HL-60 (cell line): Measurements from ENCODE around the gene CPN2.

Experiments
- DNase-seq, 2 experiments: peaks; one replicate each; pipeline ENCODE4 v3.0.0-alpha.2; 2010 to 2020; ENCODE audit warnings: low read depth in 1 of 2, low spot score in 1 of 2
- H3K27ac ChIP-seq: fragments of 250-450 bp; sonication (Bioruptor Pico); replicated peaks from 2 replicates; pipeline ENCODE4 v1.5.1; 2020; ENCODE audit warnings: mild to moderate bottlenecking, moderate library complexity
- H3K27me3 ChIP-seq: fragments of 250-450 bp; sonication (Bioruptor Pico); 2 replicates; pipeline ENCODE4 v1.5.1; 2021; ENCODE audit warnings: mild to moderate bottlenecking, moderate library complexity; ENCODE audit not compliant: insufficient read depth, poor library complexity, severe bottlenecking
- H3K4me3 ChIP-seq: replicated peaks from 2 replicates; pipeline ENCODE4 v1.5.1; 2011; ENCODE audit warnings: mild to moderate bottlenecking, control low read depth, low read length; ENCODE audit not compliant: insufficient read depth
- GABPA ChIP-seq: IDR thresholded peaks from 2 replicates; pipeline ENCODE4 v1.6.1; 2012; ENCODE audit warnings: low read depth
- POLR2AphosphoS5 ChIP-seq: IDR thresholded peaks from 2 replicates; pipeline ENCODE4 v1.6.1; 2012; ENCODE audit warnings: low read depth
- SPI1 ChIP-seq: IDR thresholded peaks from 2 replicates; pipeline ENCODE4 v1.6.1; 2012; ENCODE audit warnings: low read depth, mild to moderate bottlenecking, borderline replicate concordance
- TF ChIP-seq, protein P1 (sequence below): IDR thresholded peaks from one replicate; pipeline ENCODE4 v1.5.1; 2011; ENCODE audit warnings: low read length, control low read depth, inconsistent platforms; ENCODE audit not compliant: insufficient read depth
- TF ChIP-seq, protein P2 (sequence below): IDR thresholded peaks from 2 replicates; pipeline ENCODE4 v1.6.1; 2012; ENCODE audit warnings: low read depth; ENCODE audit not compliant: insufficient replicate concordance

Gene CPN2

DNA sequence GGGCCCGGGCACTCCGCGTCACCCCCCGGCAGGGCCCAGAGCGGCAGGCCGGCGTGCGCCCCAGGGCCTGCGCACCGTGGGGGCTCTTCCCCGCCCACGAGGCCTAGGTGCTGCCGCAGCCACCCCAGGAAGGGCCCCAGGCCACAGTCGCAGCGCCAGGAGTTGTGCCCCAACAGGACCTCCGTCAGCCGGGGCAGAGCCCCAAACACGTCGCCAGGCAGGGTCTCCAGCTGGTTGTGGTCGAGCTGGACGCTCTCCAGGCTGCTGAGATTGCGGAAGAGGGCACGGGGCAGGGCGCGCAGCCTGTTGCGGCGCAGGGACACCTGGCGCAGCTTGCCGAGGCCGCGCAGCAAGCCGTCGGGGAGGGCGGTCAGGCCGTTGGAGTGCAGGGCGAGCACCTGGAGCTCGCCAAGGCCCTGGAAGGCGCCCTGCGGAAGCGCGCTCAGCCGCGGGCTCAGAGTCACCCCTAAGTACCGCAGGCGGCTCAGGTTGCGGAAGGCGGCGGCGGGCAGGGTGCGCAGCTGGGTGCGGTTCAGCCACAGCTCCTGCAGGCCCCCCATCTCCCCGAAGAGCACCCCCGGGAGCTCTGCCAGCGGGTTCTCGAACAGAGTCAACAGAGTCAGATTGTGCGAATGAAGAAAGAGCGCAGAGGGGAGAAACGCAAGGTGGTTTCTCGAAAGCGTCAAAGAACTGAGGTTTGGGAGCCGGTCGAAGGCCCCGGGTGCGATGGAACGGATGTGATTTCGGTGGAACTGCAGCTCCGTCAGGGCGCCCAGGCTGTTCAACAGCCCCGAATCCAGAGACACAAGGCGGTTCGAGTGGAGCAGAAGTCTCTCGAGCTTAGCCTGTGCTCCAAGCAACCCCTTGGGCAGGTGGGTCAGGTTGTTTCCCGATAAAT lies 46.0 kb upstream of the CPN2 start:
- peak; percentile 22 to 57 for DNase-seq
- H3K27ac ChIP-seq, result no peak overlapping the region
- H3K4me3 ChIP-seq, result peak overlapping the region; percentile 18
- TF ChIP-seq, protein P1, sequence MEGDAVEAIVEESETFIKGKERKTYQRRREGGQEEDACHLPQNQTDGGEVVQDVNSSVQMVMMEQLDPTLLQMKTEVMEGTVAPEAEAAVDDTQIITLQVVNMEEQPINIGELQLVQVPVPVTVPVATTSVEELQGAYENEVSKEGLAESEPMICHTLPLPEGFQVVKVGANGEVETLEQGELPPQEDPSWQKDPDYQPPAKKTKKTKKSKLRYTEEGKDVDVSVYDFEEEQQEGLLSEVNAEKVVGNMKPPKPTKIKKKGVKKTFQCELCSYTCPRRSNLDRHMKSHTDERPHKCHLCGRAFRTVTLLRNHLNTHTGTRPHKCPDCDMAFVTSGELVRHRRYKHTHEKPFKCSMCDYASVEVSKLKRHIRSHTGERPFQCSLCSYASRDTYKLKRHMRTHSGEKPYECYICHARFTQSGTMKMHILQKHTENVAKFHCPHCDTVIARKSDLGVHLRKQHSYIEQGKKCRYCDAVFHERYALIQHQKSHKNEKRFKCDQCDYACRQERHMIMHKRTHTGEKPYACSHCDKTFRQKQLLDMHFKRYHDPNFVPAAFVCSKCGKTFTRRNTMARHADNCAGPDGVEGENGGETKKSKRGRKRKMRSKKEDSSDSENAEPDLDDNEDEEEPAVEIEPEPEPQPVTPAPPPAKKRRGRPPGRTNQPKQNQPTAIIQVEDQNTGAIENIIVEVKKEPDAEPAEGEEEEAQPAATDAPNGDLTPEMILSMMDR, result no peak
- TF ChIP-seq SPI1 (no peak; the same call in 1 of the 2 replicates), POLR2AphosphoS5 (peak; percentile 98), GABPA (peak; percentile 57; the same call in 1 of the 2 replicates)
- TF ChIP-seq, protein P2, sequence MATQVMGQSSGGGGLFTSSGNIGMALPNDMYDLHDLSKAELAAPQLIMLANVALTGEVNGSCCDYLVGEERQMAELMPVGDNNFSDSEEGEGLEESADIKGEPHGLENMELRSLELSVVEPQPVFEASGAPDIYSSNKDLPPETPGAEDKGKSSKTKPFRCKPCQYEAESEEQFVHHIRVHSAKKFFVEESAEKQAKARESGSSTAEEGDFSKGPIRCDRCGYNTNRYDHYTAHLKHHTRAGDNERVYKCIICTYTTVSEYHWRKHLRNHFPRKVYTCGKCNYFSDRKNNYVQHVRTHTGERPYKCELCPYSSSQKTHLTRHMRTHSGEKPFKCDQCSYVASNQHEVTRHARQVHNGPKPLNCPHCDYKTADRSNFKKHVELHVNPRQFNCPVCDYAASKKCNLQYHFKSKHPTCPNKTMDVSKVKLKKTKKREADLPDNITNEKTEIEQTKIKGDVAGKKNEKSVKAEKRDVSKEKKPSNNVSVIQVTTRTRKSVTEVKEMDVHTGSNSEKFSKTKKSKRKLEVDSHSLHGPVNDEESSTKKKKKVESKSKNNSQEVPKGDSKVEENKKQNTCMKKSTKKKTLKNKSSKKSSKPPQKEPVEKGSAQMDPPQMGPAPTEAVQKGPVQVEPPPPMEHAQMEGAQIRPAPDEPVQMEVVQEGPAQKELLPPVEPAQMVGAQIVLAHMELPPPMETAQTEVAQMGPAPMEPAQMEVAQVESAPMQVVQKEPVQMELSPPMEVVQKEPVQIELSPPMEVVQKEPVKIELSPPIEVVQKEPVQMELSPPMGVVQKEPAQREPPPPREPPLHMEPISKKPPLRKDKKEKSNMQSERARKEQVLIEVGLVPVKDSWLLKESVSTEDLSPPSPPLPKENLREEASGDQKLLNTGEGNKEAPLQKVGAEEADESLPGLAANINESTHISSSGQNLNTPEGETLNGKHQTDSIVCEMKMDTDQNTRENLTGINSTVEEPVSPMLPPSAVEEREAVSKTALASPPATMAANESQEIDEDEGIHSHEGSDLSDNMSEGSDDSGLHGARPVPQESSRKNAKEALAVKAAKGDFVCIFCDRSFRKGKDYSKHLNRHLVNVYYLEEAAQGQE, result no peak
- H3K27me3 ChIP-seq, result peaks cover 30% of the 10 kb centered on the region

DNA sequence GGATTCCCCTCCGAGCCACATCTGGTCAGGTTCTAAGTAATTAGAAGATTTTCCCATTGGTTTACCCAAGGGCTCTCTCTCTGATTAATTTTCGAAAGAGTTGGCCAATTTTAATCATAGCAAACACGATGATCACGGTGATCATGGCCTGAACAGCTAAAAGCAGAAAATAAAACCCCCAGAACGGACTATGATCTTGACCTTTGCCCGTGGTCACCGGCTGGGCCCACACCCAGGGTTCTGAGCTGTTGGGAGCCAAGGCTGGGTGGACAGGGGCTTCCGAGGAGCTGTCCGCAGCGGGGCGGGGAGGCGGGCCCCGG lies 45.4 kb upstream of the CPN2 start:
- DNase-seq, result no peak
- H3K27ac ChIP-seq, result no peak overlapping the region
- H3K4me3 ChIP-seq, result peak overlapping the region; percentile 18
- H3K27me3 ChIP-seq, result peaks cover 30% of the 10 kb centered on the region
- TF ChIP-seq SPI1, result no peak
- no peak for TF ChIP-seq GABPA

DNA sequence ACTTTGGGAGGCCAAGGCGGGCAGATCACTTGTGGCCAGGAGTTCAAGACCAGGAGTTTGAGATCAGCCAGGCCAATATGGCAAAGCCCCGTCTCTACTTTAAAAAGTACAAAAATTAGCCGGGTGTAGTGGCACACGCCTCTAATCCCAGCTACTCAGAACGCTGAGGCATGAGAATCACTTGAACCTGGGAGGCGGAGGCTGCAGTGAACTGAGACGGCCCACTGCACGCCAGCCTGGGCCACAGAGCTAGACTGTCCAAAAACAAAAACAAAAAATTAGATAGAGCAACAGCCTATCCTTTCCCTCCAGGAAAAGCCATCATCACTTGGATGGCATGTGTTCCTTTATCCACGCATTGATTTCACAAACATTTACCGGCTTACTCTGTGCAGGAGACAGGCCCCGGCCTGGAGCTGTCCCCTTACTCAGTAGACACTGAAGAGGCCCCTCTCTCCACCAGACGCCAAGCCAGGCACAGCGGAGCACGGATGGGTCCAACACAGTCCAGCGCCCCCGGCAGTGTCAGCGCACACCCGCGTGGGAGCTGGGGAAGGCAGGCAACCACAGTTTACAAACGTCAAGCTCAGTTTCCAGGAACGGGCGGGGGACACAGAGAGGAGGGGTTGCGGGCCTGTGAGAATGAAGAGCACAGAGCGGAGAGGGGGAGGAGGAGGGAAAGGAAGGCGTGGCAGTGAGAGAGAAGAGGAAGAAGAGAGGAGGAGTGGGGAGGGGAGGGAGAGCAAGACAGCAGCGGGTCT lies 44.8 kb upstream of the CPN2 start:
- Histone ChIP-seq H3K27me3 (peaks cover 30% of the 10 kb centered on the region), H3K27ac (no peak overlapping the region), H3K4me3 (0 out of 2 replicates have a peak overlapping the region, but pooled peaks have one; percentile 18)
- TF ChIP-seq, protein P2, result no peak
- peak; percentile 22 to 68 for DNase-seq

DNA sequence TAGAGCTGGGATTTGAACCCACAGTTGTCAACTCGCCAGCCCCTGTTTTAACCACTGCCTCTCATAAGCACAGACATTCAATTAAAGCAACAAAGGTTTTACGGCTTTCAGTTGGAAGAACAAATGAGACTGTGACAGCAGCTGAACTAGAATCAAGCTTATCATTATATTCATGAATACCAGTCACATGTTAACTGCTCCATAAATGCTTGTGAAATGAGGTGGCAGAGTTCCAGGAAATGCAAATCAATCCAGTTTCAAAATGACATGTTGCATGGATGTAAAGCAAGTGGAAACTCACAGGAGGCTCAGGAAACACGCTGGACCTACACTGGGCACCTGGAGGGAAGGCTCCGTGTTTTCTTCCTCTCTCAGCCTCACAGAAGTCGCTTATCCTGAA lies 44.1 kb upstream of the CPN2 start:
- no peak overlapping the region for H3K27ac ChIP-seq

More for the DNA sequence above, 44.1 kb upstream of the CPN2 start:
- Histone ChIP-seq H3K27me3 (peaks cover 30% of the 10 kb centered on the region), H3K4me3 (no peak overlapping the region)
- no peak for DNase-seq
- TF ChIP-seq POLR2AphosphoS5 (no peak), GABPA (no peak), SPI1 (no peak)
- TF ChIP-seq, protein P2, result no peak
- TF ChIP-seq, protein P1, result no peak
